ENCODE data around the gene TPM1.

DNA sequence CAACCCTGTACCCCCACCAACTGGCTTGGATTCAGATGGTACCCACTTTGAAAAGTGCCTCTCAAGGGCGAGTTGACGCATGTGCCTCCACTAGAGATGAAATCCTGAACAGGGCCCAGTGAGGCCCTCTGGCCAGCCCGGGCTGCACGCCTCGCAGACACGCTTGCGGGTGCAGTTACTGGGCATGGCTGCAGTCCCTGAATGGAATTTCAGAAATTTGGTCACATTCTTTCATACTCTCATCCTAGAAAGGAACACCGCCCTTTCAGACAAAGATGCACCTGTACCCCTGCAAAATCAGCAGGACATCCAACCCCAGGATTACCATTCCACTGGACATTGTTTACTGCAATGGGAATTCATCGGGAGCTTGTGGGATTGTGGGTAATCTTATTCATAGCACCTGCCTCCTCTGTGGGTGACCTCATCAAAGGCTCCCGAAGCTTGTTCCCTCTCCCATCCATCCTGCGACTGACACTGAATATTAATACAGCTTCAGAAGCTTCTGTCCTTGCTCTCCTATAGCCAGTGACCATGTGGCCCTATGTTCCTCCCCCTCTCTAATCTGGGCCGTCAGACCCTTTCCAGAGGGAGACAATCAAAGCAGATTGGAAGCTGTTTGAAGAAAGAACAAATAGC is 42.5 kb upstream of the TPM1 start:
- no peak for TF ChIP-seq ZBTB7A (IDR thresholded peaks at IDR 0.05; ENCODE audit: borderline replicate concordance, control insufficient read depth, low read depth, low read length)
- TF ChIP-seq GTF2F1 (IDR thresholded peaks at IDR 0.05; ENCODE audit: low read depth, low read length), result no peak
- TF ChIP-seq, protein P1, sequence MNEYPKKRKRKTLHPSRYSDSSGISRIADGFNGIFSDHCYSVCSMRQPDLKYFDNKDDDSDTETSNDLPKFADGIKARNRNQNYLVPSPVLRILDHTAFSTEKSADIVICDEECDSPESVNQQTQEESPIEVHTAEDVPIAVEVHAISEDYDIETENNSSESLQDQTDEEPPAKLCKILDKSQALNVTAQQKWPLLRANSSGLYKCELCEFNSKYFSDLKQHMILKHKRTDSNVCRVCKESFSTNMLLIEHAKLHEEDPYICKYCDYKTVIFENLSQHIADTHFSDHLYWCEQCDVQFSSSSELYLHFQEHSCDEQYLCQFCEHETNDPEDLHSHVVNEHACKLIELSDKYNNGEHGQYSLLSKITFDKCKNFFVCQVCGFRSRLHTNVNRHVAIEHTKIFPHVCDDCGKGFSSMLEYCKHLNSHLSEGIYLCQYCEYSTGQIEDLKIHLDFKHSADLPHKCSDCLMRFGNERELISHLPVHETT (CRISPR knock-in tag; conservative IDR thresholded peaks at IDR 0.05 in 1 of 2, IDR thresholded peaks at IDR 0.05 in 1 of 2), result no peak
- no peak for TF ChIP-seq PRPF4 (IDR thresholded peaks at IDR 0.05; ENCODE audit: insufficient read depth, low read depth, low read length, poor library complexity, severe bottlenecking)
- TF ChIP-seq, protein P2, sequence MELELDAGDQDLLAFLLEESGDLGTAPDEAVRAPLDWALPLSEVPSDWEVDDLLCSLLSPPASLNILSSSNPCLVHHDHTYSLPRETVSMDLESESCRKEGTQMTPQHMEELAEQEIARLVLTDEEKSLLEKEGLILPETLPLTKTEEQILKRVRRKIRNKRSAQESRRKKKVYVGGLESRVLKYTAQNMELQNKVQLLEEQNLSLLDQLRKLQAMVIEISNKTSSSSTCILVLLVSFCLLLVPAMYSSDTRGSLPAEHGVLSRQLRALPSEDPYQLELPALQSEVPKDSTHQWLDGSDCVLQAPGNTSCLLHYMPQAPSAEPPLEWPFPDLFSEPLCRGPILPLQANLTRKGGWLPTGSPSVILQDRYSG (tag; conservative IDR thresholded peaks at IDR 0.05; ENCODE audit: low read depth), result no peak
- TF ChIP-seq, protein P3, sequence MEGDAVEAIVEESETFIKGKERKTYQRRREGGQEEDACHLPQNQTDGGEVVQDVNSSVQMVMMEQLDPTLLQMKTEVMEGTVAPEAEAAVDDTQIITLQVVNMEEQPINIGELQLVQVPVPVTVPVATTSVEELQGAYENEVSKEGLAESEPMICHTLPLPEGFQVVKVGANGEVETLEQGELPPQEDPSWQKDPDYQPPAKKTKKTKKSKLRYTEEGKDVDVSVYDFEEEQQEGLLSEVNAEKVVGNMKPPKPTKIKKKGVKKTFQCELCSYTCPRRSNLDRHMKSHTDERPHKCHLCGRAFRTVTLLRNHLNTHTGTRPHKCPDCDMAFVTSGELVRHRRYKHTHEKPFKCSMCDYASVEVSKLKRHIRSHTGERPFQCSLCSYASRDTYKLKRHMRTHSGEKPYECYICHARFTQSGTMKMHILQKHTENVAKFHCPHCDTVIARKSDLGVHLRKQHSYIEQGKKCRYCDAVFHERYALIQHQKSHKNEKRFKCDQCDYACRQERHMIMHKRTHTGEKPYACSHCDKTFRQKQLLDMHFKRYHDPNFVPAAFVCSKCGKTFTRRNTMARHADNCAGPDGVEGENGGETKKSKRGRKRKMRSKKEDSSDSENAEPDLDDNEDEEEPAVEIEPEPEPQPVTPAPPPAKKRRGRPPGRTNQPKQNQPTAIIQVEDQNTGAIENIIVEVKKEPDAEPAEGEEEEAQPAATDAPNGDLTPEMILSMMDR (IDR thresholded peaks at IDR 0.05 in 2 of 3, conservative IDR thresholded peaks at IDR 0.05 in 1 of 3; ENCODE audit: insufficient read depth in 2 of 3, low read depth in 1 of 3, low read length in 3 of 3), result no peak
- TF ChIP-seq YY1 (IDR thresholded peaks at IDR 0.05; ENCODE audit: borderline replicate concordance in 1 of 3, control insufficient read depth in 1 of 3, extremely low read depth in 1 of 3, insufficient read depth in 3 of 3, insufficient read length in 1 of 3, insufficient replicate concordance in 2 of 3, low read depth in 1 of 3, low read length in 2 of 3), result no peak
- no peak for TF ChIP-seq NR3C1 (CRISPR knock-in tag; IDR thresholded peaks at IDR 0.05)
- no peak for TF ChIP-seq CBX8 (IDR thresholded peaks at IDR 0.05; ENCODE audit: borderline replicate concordance, extremely low read depth, low read depth, low read length, poor library complexity, severe bottlenecking)
- TF ChIP-seq KDM5B (IDR thresholded peaks at IDR 0.05; ENCODE audit: insufficient replicate concordance, low read depth, low read length), result no peak
- no peak for TF ChIP-seq NFYB (IDR thresholded peaks at IDR 0.05; ENCODE audit: extremely low read depth, insufficient read length)
- TF ChIP-seq RNF2 (IDR thresholded peaks at IDR 0.05), result no peak
